ENCODE results near the gene VPS72. TPM values are rescaled to one million over a fixed set of nuclear protein-coding genes. Genes with fewer than 3 reads are reported as not detected.

The VPS72 gene
- total and polyA plus RNA-seq, 10 of the 15 experiments (the other 5 are each of a cell fraction or from before 2014, with no cell fraction given) = 6.7 to 77.8 (median 58.1) TPM

DNA sequence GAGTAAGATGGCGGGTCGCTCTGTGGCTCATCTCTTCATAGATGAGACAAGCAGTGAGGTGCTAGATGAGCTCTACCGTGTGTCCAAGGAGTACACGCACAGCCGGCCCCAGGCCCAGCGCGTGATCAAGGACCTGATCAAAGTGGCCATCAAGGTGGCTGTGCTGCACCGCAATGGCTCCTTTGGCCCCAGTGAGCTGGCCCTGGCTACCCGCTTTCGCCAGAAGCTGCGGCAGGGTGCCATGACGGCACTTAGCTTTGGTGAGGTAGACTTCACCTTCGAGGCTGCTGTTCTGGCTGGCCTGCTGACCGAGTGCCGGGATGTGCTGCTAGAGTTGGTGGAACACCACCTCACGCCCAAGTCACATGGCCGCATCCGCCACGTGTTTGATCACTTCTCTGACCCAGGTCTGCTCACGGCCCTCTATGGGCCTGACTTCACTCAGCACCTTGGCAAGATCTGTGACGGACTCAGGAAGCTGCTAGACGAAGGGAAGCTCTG is 31.2 kb downstream of the VPS72 start:
- Histone ChIP-seq H3K9ac (ENCODE audit: control insufficient read depth, insufficient read depth, low read length) (no peak overlapping the region), H4K20me1 (ENCODE audit: control insufficient read depth, insufficient read depth) (no peaks in the 10 kb centered on the region), H3K4me3 (no peak overlapping the region), H3K4me1 (ENCODE audit: control insufficient read depth, insufficient read depth, low read length) (peaks cover 30% of the 10 kb centered on the region), H3K79me2 (ENCODE audit: control insufficient read depth, insufficient read depth, low read length) (peaks cover 20% of the 10 kb centered on the region), H3K27ac (ENCODE audit: control insufficient read depth, insufficient read depth) (peak overlapping the region; percentile 81), H3K9me3 (replicated peaks; ENCODE audit: control insufficient read depth, insufficient read depth, low read length) (no peaks in the 10 kb centered on the region), H2AFZ (ENCODE audit: control insufficient read depth, low read depth, low read length) (no peak overlapping the region), H3K36me3 (ENCODE audit: control insufficient read depth in 2 of 2, insufficient read depth in 2 of 2, low read length in 1 of 2) (peaks cover 5 to 6% of the 10 kb centered on the region in 2 experiments), H3K4me2 (ENCODE audit: control insufficient read depth, insufficient read depth) (peak overlapping the region; percentile 81), H3K27me3 (replicated peaks in 1 of 2; ENCODE audit: control insufficient read depth in 2 of 2, insufficient read depth in 2 of 2, low read length in 1 of 2) (no peaks in the 10 kb centered on the region)
- ChIA-PET RAD21 (ENCODE audit: unreplicated experiment) (interaction anchor here (0.9 to 8.7 kb wide), 6 partner anchors 9 to 134 kb away, joined by 3 to 198 read pairs (median 11); partner anchors contain the start of gene VPS72), SMC1A (ENCODE audit: uncharacterized antibody, unreplicated experiment) (interaction anchor here (0.6 to 11.1 kb wide), 4 partner anchors 9 to 132 kb away, joined by 3 to 282 read pairs (median 4); no protein-coding TSS in a partner anchor), POLR2A (interaction anchor here (0.7 to 1.0 kb wide), 2 partner anchors 31 to 306 kb away, joined by 3 to 5 read pairs; partner anchors contain the start of gene VPS72), CTCF (interaction anchor here (1.0 to 8.4 kb wide), 5 partner anchors 28 to 135 kb away, joined by 3 to 353 read pairs (median 6); partner anchors contain the start of gene MLLT11)
- intact Hi-C loops (cut with micrococcal nuclease; ENCODE audit: unreplicated experiment) (no loop called here), in situ Hi-C loops (cut with MboI) (loop anchor here (5.0 kb wide), 2 partner anchors 62 to 136 kb away; no protein-coding TSS in a partner anchor)
- no peak for TF ChIP-seq KLF5 (IDR thresholded peaks at IDR 0.05; ENCODE audit: partially characterized antibody)
- TF ChIP-seq, protein P1, sequence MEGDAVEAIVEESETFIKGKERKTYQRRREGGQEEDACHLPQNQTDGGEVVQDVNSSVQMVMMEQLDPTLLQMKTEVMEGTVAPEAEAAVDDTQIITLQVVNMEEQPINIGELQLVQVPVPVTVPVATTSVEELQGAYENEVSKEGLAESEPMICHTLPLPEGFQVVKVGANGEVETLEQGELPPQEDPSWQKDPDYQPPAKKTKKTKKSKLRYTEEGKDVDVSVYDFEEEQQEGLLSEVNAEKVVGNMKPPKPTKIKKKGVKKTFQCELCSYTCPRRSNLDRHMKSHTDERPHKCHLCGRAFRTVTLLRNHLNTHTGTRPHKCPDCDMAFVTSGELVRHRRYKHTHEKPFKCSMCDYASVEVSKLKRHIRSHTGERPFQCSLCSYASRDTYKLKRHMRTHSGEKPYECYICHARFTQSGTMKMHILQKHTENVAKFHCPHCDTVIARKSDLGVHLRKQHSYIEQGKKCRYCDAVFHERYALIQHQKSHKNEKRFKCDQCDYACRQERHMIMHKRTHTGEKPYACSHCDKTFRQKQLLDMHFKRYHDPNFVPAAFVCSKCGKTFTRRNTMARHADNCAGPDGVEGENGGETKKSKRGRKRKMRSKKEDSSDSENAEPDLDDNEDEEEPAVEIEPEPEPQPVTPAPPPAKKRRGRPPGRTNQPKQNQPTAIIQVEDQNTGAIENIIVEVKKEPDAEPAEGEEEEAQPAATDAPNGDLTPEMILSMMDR (IDR thresholded peaks at IDR 0.05 in 2 of 3, conservative IDR thresholded peaks at IDR 0.05 in 1 of 3; ENCODE audit: control insufficient read depth in 2 of 3, extremely low read depth in 1 of 3, insufficient read depth in 1 of 3, low read depth in 3 of 3, low read length in 3 of 3) = 0 out of 6 replicates have a peak, but pooled peaks of 1 of the 3 experiments have one; percentile 2
- TF ChIP-seq, protein P2, sequence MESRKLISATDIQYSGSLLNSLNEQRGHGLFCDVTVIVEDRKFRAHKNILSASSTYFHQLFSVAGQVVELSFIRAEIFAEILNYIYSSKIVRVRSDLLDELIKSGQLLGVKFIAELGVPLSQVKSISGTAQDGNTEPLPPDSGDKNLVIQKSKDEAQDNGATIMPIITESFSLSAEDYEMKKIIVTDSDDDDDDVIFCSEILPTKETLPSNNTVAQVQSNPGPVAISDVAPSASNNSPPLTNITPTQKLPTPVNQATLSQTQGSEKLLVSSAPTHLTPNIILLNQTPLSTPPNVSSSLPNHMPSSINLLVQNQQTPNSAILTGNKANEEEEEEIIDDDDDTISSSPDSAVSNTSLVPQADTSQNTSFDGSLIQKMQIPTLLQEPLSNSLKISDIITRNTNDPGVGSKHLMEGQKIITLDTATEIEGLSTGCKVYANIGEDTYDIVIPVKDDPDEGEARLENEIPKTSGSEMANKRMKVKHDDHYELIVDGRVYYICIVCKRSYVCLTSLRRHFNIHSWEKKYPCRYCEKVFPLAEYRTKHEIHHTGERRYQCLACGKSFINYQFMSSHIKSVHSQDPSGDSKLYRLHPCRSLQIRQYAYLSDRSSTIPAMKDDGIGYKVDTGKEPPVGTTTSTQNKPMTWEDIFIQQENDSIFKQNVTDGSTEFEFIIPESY (IDR thresholded peaks at IDR 0.05) = 0 out of 2 replicates have a peak, but pooled peaks have one; percentile 37
- DNase-seq (ENCODE audit: low read depth, low spot score) (no peak), ATAC-seq (no peak), FAIRE-seq (no peak)
- WGBS (ENCODE audit: insufficient coverage, insufficient replicate concordance, low lambda C conversion rate, missing lambda C conversion rate) = 97% methylated on average over 22 of the region's 22 CpGs
- BruUV-seq (replicated peaks) = no TSS peak
